T-cell (primary cell): Measurements from ENCODE around the gene FOXP1. TPM values are rescaled to one million over a fixed set of nuclear protein-coding genes. Genes with fewer than 3 reads are reported as not detected.

Experiments used
- ATAC-seq, 4 experiments: fragments of 200-7000 bp in 3 of 4; fragments of 150-1000 bp in 1 of 4; cut with Tn5 transposase; replicated peaks in 1 of 4; 1 replicate in 3 of 4; 2 replicates in 1 of 4; pipeline ENCODE4 v1.10.0; 2021; ENCODE audit warnings: moderate library complexity in 3 of 4, mild to moderate bottlenecking in 2 of 4, moderate number of reproducible peaks in 1 of 4
- CTCF ChIA-PET, 2 donors: fragments of 300-600 bp; sonication (Branson Sonifier 250); formaldehyde crosslinking; loops; one replicate each; lab custom pipeline; 2022; ENCODE audit warnings: antibody characterized with exemption in 2 of 2; lab: Charles Lee
- POLR2A ChIA-PET, 2 donors: fragments of 300-600 bp; sonication (Branson Sonifier 250); formaldehyde crosslinking; loops; one replicate each; lab custom pipeline; 2022; ENCODE audit warnings: antibody characterized with exemption in 2 of 2; lab: Charles Lee
- DNase-seq, 35 experiments: peaks; one replicate each; pipeline versions ENCODE4 v3.0.0 to v3.0.0-alpha.2; 2013 to 2023
- H3K27ac ChIP-seq: one replicate; pipeline ENCODE4 v1.5.1; 2013; ENCODE audit warnings: low read length
- H3K27me3 ChIP-seq, 2 experiments: replicated peaks in 1 of 2; 1 replicate in 1 of 2; 2 replicates in 1 of 2; pipeline versions ENCODE4 v1.6.1 to v1.7.0; 2013; ENCODE audit warnings: low read length in 1 of 2, mixed read lengths in 1 of 2; ENCODE audit not compliant: control insufficient read depth in 2 of 2, insufficient read depth in 2 of 2; ENCODE audit errors: extremely low read depth in 1 of 2
- H3K36me3 ChIP-seq, 2 donors: 1 replicate in 1 of 2; 2 replicates in 1 of 2; pipeline versions ENCODE4 v1.6.1 to v1.7.0; 2013; ENCODE audit warnings: low read length in 1 of 2; ENCODE audit not compliant: control insufficient read depth in 2 of 2, insufficient read depth in 1 of 2; ENCODE audit errors: extremely low read depth in 1 of 2
- H3K4me1 ChIP-seq, 2 experiments: 1 replicate in 1 of 2; 2 replicates in 1 of 2; pipeline versions ENCODE4 v1.6.1 to v1.7.0; 2013; ENCODE audit warnings: low read length in 2 of 2, mixed read lengths in 1 of 2; ENCODE audit not compliant: insufficient read depth in 2 of 2, control insufficient read depth in 1 of 2; ENCODE audit errors: extremely low read depth in 1 of 2
- H3K4me3 ChIP-seq, 2 donors: 1 replicate in 1 of 2; 2 replicates in 1 of 2; pipeline versions ENCODE4 v1.5.1 to v1.7.0; 2013; ENCODE audit warnings: mild to moderate bottlenecking in 2 of 2, low read length in 1 of 2, moderate library complexity in 1 of 2; ENCODE audit not compliant: control insufficient read depth in 1 of 2; ENCODE audit errors: extremely low read depth in 1 of 2
- H3K9me3 ChIP-seq: 2 replicates; pipeline ENCODE4 v1.7.0; 2013
- H3K27ac Mint-ChIP-seq, 2 donors: one replicate each; pipeline ENCODE4 v1.8.0; 2020 to 2021; ENCODE audit warnings: mild to moderate bottlenecking in 2 of 2, mixed read lengths in 2 of 2
- H3K27me3 Mint-ChIP-seq, 2 donors: one replicate each; pipeline ENCODE4 v1.8.0; 2021 to 2022; ENCODE audit warnings: mixed read lengths in 2 of 2
- H3K36me3 Mint-ChIP-seq: one replicate; pipeline ENCODE4 v1.8.0; 2021; ENCODE audit warnings: mixed read lengths
- H3K4me1 Mint-ChIP-seq, 3 donors: one replicate each; pipeline ENCODE4 v1.8.0; 2020 to 2022; ENCODE audit warnings: mixed read lengths in 3 of 3, mild to moderate bottlenecking in 1 of 3
- H3K4me3 Mint-ChIP-seq, 3 donors: one replicate each; pipeline ENCODE4 v1.8.0; 2020 to 2022; ENCODE audit warnings: mild to moderate bottlenecking in 3 of 3, mixed read lengths in 3 of 3, moderate library complexity in 3 of 3
- H3K9me3 Mint-ChIP-seq, 3 donors: one replicate each; pipeline ENCODE4 v1.8.0; 2020 to 2022; ENCODE audit warnings: mixed read lengths in 3 of 3
- WGBS: methylation state at CpG from one replicate; pipeline ENCODE4 v1.1.5; 2013; ENCODE audit warnings: missing lambda C conversion rate; ENCODE audit not compliant: insufficient coverage; 5-methylcytosine and 5-hydroxymethylcytosine counted together
- total RNA-seq, 35 experiments: library from RNA in 6 of 35; stranded (reverse) in 6 of 35; fragments of 120-200 nt in 1 of 35; gene quantifications; one replicate each; pipeline versions ENCODE4 v1.2.1 to v1.2.4 and lab custom pipeline; 2013 to 2026

Gene FOXP1
- total RNA-seq, 5 donors from 2014 or later (not counting 1 experiment from before 2014, with no cell fraction given), result 258 to 586 (median 290) TPM

DNA sequence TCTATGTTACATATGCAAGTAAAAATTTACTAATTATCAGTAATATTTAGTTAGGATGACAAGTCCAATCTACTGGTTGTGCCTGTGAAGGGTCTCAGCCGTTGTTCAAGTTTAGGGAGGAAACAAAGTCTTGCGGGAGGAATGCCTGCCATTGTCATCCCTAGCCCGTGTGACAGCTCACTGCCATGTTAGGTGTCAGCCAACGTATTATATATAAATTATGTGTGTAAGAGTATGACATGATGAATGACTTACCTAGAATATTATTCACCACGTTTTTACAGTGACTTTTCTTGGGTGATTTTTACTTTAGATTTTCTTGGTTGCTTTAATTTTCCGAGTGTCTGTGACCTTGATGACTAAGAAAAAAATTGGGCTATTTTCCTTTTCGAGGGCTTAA is 656.7 kb downstream of the FOXP1 start:
- H3K9me3 Mint-ChIP-seq, result peaks cover 4 to 6% (median 4%) of the 10 kb centered on the region in 3 donors
- Histone ChIP-seq H3K4me1 (no peaks in the 10 kb centered on the region), H3K27ac (no peak overlapping the region), H3K4me3 (no peak overlapping the region), H3K9me3 (no peaks in the 10 kb centered on the region), H3K27me3 (no peaks in the 10 kb centered on the region), H3K36me3 (no peaks in the 10 kb centered on the region)
- H3K27me3 Mint-ChIP-seq, result peaks cover 0 to 1% of the 10 kb centered on the region in 2 donors
- H3K4me3 Mint-ChIP-seq, result no peak overlapping the region
- DNase-seq (no peak), ATAC-seq (no peak)
- peaks cover 3% of the 10 kb centered on the region for H3K36me3 Mint-ChIP-seq
- ChIA-PET POLR2A (no interaction called here), CTCF (no interaction called here)
- H3K4me1 Mint-ChIP-seq, result no peaks in the 10 kb centered on the region
- H3K27ac Mint-ChIP-seq, result no peak overlapping the region
- WGBS, result no CpG with 5 or more reads among the region's 7 CpGs

DNA sequence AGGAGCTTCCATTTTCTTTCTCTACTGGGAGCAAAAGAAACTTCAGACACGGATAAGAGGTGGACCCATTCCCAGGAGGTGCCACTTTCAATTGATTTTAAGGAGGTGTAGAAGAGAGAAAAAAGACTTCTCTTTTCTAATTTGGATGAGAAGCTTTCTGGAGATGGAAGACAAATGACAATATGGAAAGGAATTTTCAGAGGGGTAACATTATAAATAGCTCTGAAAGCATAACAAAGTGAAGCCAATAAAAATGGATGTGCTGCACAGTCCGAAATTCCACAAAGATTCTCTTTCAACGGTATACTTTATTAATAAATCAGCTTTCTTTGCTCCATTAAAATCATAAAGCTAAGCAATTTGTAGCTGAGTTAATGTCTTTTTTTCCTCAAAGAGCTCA is 663.9 kb downstream of the FOXP1 start:
- CTCF ChIA-PET, result no interaction called here

DNA sequence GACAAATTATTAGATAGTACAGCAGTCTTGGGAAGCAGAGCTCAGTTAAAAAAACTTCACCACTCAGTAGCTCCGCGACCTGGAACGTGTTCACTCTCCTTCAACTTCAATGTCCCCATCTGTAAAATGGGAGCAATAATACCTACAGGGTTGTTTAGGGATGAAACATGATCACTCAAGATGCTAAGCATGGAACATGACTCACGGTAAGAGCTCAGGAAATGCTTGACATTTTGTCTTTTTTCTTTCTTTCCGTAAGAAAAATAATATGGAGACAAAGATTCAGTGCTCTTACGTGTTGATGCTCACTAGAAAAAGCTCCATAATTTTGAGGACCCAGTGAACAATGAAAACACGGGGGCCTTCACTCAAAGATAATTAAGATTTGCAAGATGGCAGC is 664.4 kb downstream of the FOXP1 start:
- ATAC-seq (no peak), DNase-seq (no peak)
- peaks cover 4 to 5% of the 10 kb centered on the region in 2 donors for H3K27me3 Mint-ChIP-seq
- ChIA-PET CTCF (no interaction called here), POLR2A (no interaction called here)
- Histone ChIP-seq H3K36me3 (no peaks in the 10 kb centered on the region), H3K4me3 (no peak overlapping the region), H3K27ac (no peak overlapping the region), H3K27me3 (no peaks in the 10 kb centered on the region), H3K9me3 (no peaks in the 10 kb centered on the region), H3K4me1 (no peaks in the 10 kb centered on the region)
- no peak overlapping the region for H3K4me3 Mint-ChIP-seq
- H3K27ac Mint-ChIP-seq, result no peak overlapping the region
- H3K9me3 Mint-ChIP-seq, result peaks cover 4 to 6% (median 4%) of the 10 kb centered on the region in 3 donors
- WGBS, result 80% methylated on average over 1 of the region's 7 CpGs
- H3K4me1 Mint-ChIP-seq, result no peaks in the 10 kb centered on the region
- peaks cover 3% of the 10 kb centered on the region for H3K36me3 Mint-ChIP-seq

More for the DNA sequence above, 663.9 kb downstream of the FOXP1 start:
- H3K27ac Mint-ChIP-seq, result no peak overlapping the region
- no peak overlapping the region for H3K4me3 ChIP-seq
- H3K27me3 ChIP-seq, result no peaks in the 10 kb centered on the region
- POLR2A ChIA-PET, result no interaction called here
- H3K9me3 Mint-ChIP-seq, result peaks cover 4 to 6% (median 4%) of the 10 kb centered on the region in 3 donors
- no CpG with 5 or more reads among the region's 3 CpGs for WGBS
- H3K36me3 ChIP-seq, result no peaks in the 10 kb centered on the region
- DNase-seq, result no peak
- H3K36me3 Mint-ChIP-seq, result peaks cover 3% of the 10 kb centered on the region
- H3K4me1 ChIP-seq, result no peaks in the 10 kb centered on the region
- no peak overlapping the region for H3K4me3 Mint-ChIP-seq
- no peak overlapping the region for H3K27ac ChIP-seq
- ATAC-seq, result no peak
- peaks cover 2 to 5% of the 10 kb centered on the region in 2 donors for H3K27me3 Mint-ChIP-seq
- no peaks in the 10 kb centered on the region for H3K4me1 Mint-ChIP-seq
- H3K9me3 ChIP-seq, result no peaks in the 10 kb centered on the region

DNA sequence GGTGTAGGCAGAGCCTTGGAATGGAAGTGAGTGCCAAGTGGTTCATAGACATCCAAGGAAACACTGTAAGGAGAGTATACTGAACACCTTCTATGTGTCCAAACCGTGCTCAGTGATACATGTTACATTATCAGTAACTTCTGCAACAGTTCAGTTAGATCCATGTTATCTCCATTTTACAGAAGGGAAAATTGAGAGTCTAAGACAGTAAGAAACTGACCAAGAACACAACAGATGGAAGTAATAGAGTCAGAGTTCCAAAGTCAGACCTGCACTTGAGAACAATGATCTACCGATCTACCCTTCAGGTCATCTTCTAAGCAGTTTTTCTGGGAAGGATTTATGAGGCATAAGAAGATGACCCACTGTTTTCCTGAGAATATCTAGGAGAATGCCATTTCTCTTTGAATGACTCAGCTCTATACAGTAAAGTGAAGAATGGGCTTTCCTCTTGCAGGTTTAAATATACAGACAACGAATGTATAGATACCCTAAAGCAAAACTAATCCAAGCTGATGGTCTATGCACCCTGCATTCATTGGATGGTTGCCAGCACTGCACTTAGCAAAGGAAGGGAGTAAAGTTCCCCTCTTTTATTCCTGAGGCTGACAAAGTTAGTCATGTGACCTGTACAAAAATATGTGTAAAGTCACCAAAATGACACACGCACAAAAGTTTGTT is 667.0 kb downstream of the FOXP1 start:
- no peaks in the 10 kb centered on the region for H3K4me1 ChIP-seq
- no peak overlapping the region for H3K4me3 ChIP-seq
- ChIA-PET POLR2A (no interaction called here), CTCF (no interaction called here)
- Mint-ChIP-seq H3K4me1 (no peaks in the 10 kb centered on the region), H3K27ac (no peak overlapping the region), H3K27me3 (peaks cover 4 to 5% of the 10 kb centered on the region in 2 donors), H3K4me3 (no peak overlapping the region), H3K9me3 (no peaks in the 10 kb centered on the region), H3K36me3 (no peaks in the 10 kb centered on the region)
- no peak for DNase-seq
- ATAC-seq, result no peak
- no CpG with 5 or more reads among the region's 4 CpGs for WGBS
- H3K27ac ChIP-seq, result no peak overlapping the region
- no peaks in the 10 kb centered on the region for H3K36me3 ChIP-seq
- peaks cover 0 to 4% of the 10 kb centered on the region in 2 experiments for H3K27me3 ChIP-seq
- no peaks in the 10 kb centered on the region for H3K9me3 ChIP-seq

GRCh38 chr3:70914862-70915261 is 668.7 kb downstream of the FOXP1 start:
- Mint-ChIP-seq H3K27me3 (peaks cover 4 to 11% of the 10 kb centered on the region in 2 donors), H3K4me3 (no peak overlapping the region), H3K9me3 (no peaks in the 10 kb centered on the region), H3K4me1 (no peaks in the 10 kb centered on the region), H3K36me3 (no peaks in the 10 kb centered on the region), H3K27ac (no peak overlapping the region)
- no CpG with 5 or more reads among the region's 1 CpG for WGBS
- Histone ChIP-seq H3K9me3 (no peaks in the 10 kb centered on the region), H3K27me3 (peaks cover 0 to 4% of the 10 kb centered on the region in 2 experiments), H3K36me3 (no peaks in the 10 kb centered on the region), H3K4me1 (no peaks in the 10 kb centered on the region), H3K4me3 (no peak overlapping the region), H3K27ac (no peak overlapping the region)
- ChIA-PET POLR2A (no interaction called here), CTCF (no interaction called here)
- no peak for DNase-seq
- no peak for ATAC-seq

- ATAC-seq, result no peak
- no CpG with 5 or more reads among the region's 5 CpGs for WGBS
- H3K27me3 Mint-ChIP-seq, result peaks cover 5 to 21% of the 10 kb centered on the region in 2 donors
These were observed 671.8 kb downstream of the FOXP1 start for GRCh38 chr3:70911719-70912118.

More at GRCh38 chr3:70911719-70912118, 671.8 kb downstream of the FOXP1 start:
- no peaks in the 10 kb centered on the region for H3K4me1 ChIP-seq
- no peaks in the 10 kb centered on the region for H3K9me3 ChIP-seq
- Mint-ChIP-seq H3K27ac (no peak overlapping the region), H3K4me1 (no peaks in the 10 kb centered on the region), H3K9me3 (no peaks in the 10 kb centered on the region), H3K36me3 (no peaks in the 10 kb centered on the region), H3K4me3 (no peak overlapping the region)
- no peak for DNase-seq
- H3K27me3 ChIP-seq, result peaks cover 0 to 12% of the 10 kb centered on the region in 2 experiments
- H3K36me3 ChIP-seq, result no peaks in the 10 kb centered on the region
- no peak overlapping the region for H3K4me3 ChIP-seq
- H3K27ac ChIP-seq, result no peak overlapping the region
- POLR2A ChIA-PET, result no interaction called here
- CTCF ChIA-PET, result no interaction called here
